Mucosa of descending colon (tissue), 3 donors: ENCODE measurements around the gene ATAD3B. TPM values are rescaled to one million over a fixed set of nuclear protein-coding genes. Genes with fewer than 3 reads are reported as not detected.
A peak's percentile ranks its signal among the peaks of the same experiment; 100 is the strongest.
"Not testable (repeated sequence)": the region's sequence is repeated elsewhere in the genome, so short reads cannot be mapped to it uniquely, and the experiment has no call there.

ENCODE experiments used
- ATAC-seq: fragments of 200-7000 bp; cut with Tn5 transposase; one replicate; pipeline ENCODE4 v1.9.1; 2020; ENCODE audit warnings: mild to moderate bottlenecking, moderate library complexity
- DNase-seq, 3 donors: peaks; one replicate each; pipeline ENCODE4 v3.0.0-alpha.2; 2020
- H3K36me3 ChIP-seq: fragments of 200-600 bp; one replicate; pipeline ENCODE4 v1.8.0; 2021; ENCODE audit warnings: low read depth, mild to moderate bottlenecking
- H3K4me1 ChIP-seq: fragments of 200-600 bp; one replicate; pipeline ENCODE4 v1.8.0; 2021; ENCODE audit warnings: low read depth, mild to moderate bottlenecking
- H3K4me3 ChIP-seq: fragments of 200-600 bp; one replicate; pipeline ENCODE4 v1.8.0; 2021; ENCODE audit warnings: mild to moderate bottlenecking
- H3K9me3 ChIP-seq: fragments of 200-600 bp; one replicate; pipeline ENCODE4 v1.8.0; 2021; ENCODE audit warnings: mild to moderate bottlenecking
- intact Hi-C, 2 donors: fragments of 100-400 bp; cut with DNase I in 1 of 2; cut with micrococcal nuclease in 1 of 2; formaldehyde crosslinking; loops; one replicate each; pipeline versions ENCODE4 v1.11.0 to v1.11.1; 2022; cut with DNase I, micrococcal nuclease
- total RNA-seq, 3 donors: library from RNA; stranded (reverse); fragmentation: NEBNext Ultra II Directional in 2 of 3; extraction: Animal tissue kit (Norgen Biotek cat#: 25700) in 2 of 3; gene quantifications; one replicate each; pipeline versions ENCODE4 v1.2.1 to v1.2.4, GENCODE V29; 2021 to 2023
- TF ChIP-seq, protein P1 (sequence below): fragments of 200-600 bp; IDR thresholded peaks from one replicate; pipeline ENCODE4 v1.8.0; 2022; ENCODE audit warnings: antibody characterized with exemption, mild to moderate bottlenecking
- donor health status: DM: no; HTN: no; CAD: no; lungs with moderate emphysema.
- donor health status: DM: no; HTN: no; CAD: no.
- donor health status: DM: no; HTN: yes; CAD: no.

Gene ATAD3B
- total RNA-seq, 3 donors from 2014 or later = 22.8 to 30.9 (median 25.4) TPM

DNA sequence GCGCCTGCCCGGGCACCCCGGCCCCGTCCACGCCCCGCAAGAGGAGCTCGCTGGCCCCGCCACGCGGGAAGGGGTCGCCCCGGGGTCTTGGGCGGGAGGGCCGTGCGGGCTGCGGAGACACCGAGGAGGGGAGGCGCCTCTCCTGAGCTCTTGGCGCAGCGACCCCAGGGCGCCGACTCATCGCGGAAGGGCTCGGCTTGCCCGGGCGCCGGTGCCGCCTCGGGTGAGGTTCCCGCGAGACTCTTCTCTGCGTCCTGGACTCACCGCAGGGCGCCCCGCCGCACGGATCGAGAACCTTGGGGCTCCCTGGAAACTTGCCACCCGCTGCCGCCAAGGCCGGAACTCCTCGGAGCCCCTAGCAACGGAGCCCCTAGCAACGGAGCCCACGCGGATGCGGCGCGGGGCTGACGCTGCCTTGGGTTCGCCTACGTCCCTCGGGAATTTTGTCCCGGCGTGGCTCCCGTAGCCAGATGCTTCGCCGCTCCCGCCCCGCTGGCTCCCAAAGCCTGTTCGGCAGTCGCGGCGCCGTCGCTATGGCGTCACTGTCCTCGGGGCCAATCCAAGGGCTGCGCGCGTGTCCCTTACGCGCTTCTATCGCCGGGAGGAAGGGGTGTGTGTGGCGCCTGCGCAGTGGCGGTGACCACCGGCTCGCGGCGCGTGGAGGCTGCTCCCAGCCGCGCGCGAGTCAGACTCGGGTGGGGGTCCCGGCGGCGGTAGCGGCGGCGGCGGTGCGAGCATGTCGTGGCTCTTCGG is 40.1 kb downstream of the ATAD3B start, which contains the start of gene ATAD3A:
Gene ATAD3A (plus strand): TSS at position 630 of the 753 bp plus-strand sequence. CDS start 107 bp downstream, at position 737.
- no peaks in the 10 kb centered on the region for H3K9me3 ChIP-seq
- intact Hi-C loops = no loop called here
- H3K4me1 ChIP-seq = peaks cover 7% of the 10 kb centered on the region
- H3K4me3 ChIP-seq = peak within 1 kb of the TSS; percentile 83
- H3K36me3 ChIP-seq = no peaks in the 10 kb centered on the region
- DNase-seq (peak; percentile 99), ATAC-seq (peak; percentile 98)
- TF ChIP-seq, protein P1, sequence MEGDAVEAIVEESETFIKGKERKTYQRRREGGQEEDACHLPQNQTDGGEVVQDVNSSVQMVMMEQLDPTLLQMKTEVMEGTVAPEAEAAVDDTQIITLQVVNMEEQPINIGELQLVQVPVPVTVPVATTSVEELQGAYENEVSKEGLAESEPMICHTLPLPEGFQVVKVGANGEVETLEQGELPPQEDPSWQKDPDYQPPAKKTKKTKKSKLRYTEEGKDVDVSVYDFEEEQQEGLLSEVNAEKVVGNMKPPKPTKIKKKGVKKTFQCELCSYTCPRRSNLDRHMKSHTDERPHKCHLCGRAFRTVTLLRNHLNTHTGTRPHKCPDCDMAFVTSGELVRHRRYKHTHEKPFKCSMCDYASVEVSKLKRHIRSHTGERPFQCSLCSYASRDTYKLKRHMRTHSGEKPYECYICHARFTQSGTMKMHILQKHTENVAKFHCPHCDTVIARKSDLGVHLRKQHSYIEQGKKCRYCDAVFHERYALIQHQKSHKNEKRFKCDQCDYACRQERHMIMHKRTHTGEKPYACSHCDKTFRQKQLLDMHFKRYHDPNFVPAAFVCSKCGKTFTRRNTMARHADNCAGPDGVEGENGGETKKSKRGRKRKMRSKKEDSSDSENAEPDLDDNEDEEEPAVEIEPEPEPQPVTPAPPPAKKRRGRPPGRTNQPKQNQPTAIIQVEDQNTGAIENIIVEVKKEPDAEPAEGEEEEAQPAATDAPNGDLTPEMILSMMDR = no peak

DNA sequence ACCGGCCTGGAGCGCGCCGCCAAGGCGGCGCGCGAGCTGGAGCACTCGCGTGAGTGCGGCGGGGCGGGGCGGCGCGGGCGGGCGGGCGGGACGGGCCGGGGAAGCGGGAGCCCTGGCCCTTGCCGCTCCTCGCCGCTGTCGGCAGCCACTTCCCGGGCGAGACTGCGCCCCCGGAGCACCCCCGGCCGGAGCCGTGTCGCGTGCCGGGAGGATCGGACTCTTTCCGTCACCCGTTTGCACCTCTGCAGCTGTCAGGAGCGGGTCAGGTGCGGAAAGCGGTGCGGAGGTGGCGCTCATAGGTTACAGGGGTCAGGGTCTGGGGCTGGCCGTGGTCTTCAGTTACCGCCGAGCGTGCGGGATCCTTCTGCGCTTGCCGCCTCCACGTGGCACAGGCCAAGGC is 40.9 kb downstream of the ATAD3B start:
- ATAC-seq (peak; percentile 20), DNase-seq (peak in 2 of 3 donors; percentile 56 to 60)
- intact Hi-C loops, H3K4me1 ChIP-seq, H3K36me3 ChIP-seq, H3K9me3 ChIP-seq: not testable (repeated sequence)
- peak overlapping the region; percentile 83 for H3K4me3 ChIP-seq

DNA sequence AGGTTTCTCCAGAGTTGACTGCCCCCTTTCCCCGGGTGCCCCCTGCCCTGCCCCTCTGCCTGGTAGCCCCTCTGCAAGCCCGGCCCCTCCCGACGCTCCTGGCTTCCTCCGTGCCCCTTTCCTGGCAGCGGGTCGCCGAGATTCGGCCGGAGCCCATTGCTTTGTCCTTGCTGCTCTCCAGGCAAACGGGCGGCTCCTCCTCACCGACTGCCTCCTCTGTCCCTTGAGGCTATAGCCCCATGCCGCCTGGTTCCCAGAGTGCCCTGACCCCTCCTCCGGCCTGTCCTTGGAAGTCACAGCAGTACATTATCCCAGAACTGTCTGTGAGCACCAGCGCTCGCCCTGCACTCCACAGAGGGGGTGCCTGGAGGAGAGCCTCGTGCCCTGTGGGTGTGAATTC is 42.1 kb downstream of the ATAD3B start:
- ATAC-seq, H3K4me1 ChIP-seq, H3K4me3 ChIP-seq, H3K9me3 ChIP-seq, intact Hi-C loops, H3K36me3 ChIP-seq, DNase-seq: not testable (repeated sequence)

DNA sequence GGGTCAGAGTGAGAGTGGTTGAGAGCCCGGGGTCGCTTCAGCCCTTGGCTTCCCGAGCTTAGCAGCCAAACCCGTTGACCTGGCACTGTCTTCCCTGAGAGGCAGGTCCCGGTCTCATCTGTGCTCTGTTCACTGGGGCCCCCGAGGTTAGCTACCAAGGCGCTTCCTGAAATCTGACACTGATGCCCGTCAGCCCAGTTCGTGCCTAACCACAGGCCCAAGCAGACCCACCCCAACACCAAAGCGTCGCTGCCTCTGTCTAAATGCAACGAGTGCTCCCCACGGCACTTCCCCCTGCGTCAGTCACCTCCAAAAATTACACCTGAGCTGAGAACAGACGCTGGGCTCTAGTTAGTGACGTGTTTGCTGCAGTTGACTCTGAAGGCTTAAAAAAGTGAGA is 42.8 kb downstream of the ATAD3B start:
- DNase-seq, intact Hi-C loops, H3K4me3 ChIP-seq, ATAC-seq, H3K9me3 ChIP-seq, H3K36me3 ChIP-seq, H3K4me1 ChIP-seq: not testable (repeated sequence)

DNA sequence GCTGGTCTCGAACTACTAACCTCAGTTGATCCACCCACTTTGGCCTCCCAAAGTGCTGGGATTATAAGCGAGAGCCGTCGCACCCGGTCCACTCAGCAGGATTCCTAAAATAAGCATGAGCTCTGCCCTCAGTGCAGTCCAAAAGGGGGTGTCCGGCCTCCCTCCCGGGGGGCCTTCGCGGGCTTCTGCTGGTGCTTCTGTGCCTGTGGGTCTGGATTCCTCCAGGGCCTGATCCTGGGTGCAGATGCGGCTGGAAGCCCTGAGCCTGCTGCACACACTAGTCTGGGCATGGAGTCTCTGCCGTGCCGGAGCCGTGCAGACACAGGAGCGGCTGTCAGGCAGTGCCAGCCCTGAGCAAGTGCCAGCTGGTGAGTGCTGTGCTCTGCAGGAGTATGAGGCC is 45.4 kb downstream of the ATAD3B start:
- ATAC-seq, H3K36me3 ChIP-seq, intact Hi-C loops, DNase-seq, H3K4me1 ChIP-seq, H3K9me3 ChIP-seq, H3K4me3 ChIP-seq: not testable (repeated sequence)

DNA sequence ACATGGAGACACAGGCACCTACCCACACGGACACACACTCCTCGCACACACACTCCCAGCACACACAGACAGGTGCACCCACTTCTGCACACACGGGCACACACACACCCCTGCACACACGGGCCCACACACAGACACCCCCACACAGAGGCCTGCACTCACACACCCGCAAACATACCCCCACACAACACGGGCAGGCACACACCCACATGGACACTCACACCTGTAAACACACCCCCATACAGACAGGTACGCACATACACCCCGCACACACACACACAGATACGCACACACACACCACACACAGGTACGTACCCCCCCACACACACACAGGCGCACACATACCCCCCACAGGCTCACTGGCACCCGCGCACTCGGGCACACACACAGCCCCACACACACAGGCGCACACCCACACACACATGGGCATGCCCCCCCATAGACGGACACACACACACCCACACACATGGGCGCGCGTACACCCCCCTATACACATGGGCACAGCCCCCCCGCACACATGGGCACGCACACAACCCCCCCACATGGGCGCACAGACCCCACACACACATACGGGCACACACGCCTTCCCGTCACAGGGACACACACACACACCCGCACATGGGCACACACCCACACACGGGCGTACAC is 46.5 kb downstream of the ATAD3B start:
- Histone ChIP-seq H3K9me3 (no peaks in the 10 kb centered on the region), H3K4me3 (no peak overlapping the region), H3K4me1 (no peaks in the 10 kb centered on the region), H3K36me3 (no peaks in the 10 kb centered on the region)
- ATAC-seq = no peak
- intact Hi-C loops = no loop called here
- TF ChIP-seq, protein P1 = no peak
- peak in 1 of 3 donors; percentile 47 for DNase-seq

DNA sequence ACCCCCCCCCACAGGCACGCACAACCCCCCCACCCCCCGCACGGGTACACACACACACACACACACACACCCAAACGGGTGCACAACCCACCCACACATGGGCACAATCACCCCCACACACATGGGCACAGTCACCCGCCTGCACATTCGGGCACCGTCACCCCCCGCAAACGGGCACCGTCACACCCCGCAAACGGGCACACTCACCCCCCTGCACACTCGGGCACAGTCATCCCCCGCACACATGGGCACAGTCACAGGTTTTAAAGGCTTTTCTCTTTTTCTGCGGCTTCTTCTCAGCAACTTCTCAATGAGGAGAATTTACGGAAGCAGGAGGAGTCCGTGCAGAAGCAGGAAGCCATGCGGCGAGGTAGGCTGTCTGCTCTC is 47.0 kb downstream of the ATAD3B start:
- H3K9me3 ChIP-seq, H3K4me1 ChIP-seq, DNase-seq, H3K36me3 ChIP-seq, H3K4me3 ChIP-seq, ATAC-seq, intact Hi-C loops: not testable (repeated sequence)

DNA sequence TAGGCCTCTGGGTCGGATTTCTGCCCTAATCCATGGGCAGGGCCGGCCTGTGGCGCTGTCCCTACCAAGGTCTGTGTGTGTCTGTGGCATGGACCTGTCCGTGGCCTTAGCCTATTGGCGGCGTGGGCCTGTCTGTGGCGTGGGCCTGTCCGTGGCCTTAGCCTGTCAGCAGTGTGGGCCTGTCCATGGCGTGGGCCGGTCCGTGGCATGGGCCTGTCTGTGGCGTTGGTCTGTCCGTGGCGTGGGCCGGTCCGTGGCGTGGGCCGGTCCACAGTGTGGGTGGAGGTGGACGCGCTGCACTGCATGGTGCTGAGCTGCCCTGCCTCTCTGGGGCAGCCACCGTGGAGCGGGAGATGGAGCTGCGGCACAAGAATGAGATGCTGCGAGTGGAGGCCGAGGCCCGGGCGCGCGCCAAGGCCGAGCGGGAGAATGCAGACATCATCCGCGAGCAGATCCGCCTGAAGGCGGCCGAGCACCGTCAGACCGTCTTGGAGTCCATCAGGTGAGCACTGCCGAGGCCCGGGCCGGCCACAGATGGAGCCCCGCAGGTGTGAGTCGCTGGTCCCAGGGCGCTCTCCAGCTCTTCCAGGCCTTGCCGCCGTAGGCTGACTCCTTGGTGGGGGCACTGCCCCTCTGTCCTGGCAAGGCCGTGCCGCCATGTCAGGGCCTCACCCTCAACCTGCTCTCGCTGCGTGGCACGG is 48.4 kb downstream of the ATAD3B start:
- H3K4me3 ChIP-seq, intact Hi-C loops, H3K4me1 ChIP-seq, DNase-seq, H3K36me3 ChIP-seq, H3K9me3 ChIP-seq: not testable (repeated sequence)
- ATAC-seq = peak; percentile 13
